ENCODE data around the gene STOX1.
"Not testable (repeated sequence)": the region's sequence is repeated elsewhere in the genome, so short reads cannot be mapped to it uniquely, and the experiment has no call there.

The STOX1 gene

DNA sequence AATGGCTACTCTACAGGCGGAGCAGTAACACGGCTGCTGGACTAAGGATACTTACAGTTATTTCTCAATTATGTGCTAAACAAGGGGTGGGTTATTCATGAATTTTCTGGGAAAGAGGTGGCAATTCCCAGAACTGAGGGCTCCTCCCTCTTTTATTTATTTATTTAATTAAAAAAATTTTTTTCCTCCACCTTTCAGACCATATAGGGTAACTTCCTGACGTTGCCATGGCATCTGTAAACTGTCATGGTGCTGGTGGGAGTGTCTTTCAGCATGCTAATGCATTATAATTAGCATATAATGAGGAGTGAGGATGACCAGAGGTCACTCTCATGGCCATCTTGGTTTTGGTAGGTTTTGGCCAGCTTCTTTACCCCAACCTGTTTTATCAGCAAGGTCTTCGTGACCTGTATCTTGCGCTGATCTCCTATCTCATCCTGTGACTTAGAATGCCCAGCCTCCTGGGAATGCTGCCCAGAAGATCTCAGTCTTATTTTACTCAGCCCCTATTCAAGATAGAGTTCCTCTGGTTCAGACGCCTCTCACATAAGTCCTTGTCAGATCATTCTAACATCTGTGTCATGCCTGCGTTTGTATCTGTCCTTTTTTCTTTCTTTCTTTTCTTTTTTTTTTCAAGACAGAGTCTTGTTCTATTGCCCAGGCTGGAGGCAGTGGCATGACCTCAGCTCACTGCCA, 15.9 kb upstream of the STOX1 start:
- no peaks in the 10 kb centered on the region for H3K27me3 ChIP-seq (ENCODE audit: control insufficient read depth, insufficient read depth, low read length)
- H3K4me3 ChIP-seq (ENCODE audit: low read length): no peak overlapping the region
- H3K9me3 ChIP-seq (ENCODE audit: control insufficient read depth, low read depth, low read length): no peaks in the 10 kb centered on the region
- no peaks in the 10 kb centered on the region for H3K4me1 ChIP-seq (ENCODE audit: control insufficient read depth, low read depth, low read length)
- no peak overlapping the region for H3K27ac ChIP-seq (ENCODE audit: low read length)
- no peak overlapping the region for H3K9ac ChIP-seq (ENCODE audit: low read length)
- H3K36me3 ChIP-seq (ENCODE audit: control insufficient read depth, low read depth, low read length): no peaks in the 10 kb centered on the region

GRCh38 chr10:68812420-68812819, 14.9 kb upstream of the STOX1 start:
- Histone ChIP-seq H3K4me3 (ENCODE audit: low read length) (no peak overlapping the region), H3K27me3 (ENCODE audit: control insufficient read depth, insufficient read depth, low read length) (no peaks in the 10 kb centered on the region), H3K27ac (ENCODE audit: low read length) (no peak overlapping the region), H3K9ac (ENCODE audit: low read length) (no peak overlapping the region), H3K4me1 (ENCODE audit: control insufficient read depth, low read depth, low read length) (no peaks in the 10 kb centered on the region), H3K36me3 (ENCODE audit: control insufficient read depth, low read depth, low read length) (no peaks in the 10 kb centered on the region), H3K9me3 (ENCODE audit: control insufficient read depth, low read depth, low read length) (no peaks in the 10 kb centered on the region)

DNA sequence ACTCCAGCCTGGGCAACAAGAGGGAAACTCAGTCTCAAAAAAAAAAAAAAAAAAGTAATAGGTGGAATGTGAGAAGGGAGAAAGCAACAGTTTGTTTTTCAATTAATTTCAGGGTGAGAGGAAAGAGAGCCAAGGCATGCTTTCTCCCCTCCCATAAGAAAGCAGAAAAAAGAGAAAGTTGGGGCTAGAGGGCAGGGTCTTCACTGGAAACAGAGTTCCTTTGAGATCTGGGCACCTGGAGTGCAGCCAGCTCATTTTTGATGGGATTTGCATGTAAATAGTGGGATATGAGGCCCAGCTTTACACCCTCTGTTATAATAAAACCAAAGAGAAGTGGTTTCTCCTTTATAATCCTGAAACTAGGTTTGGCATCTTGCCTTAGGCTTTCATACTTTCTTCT, 13.8 kb upstream of the STOX1 start:
- no peaks in the 10 kb centered on the region for H3K9me3 ChIP-seq (ENCODE audit: control insufficient read depth, low read depth, low read length)
- H3K36me3 ChIP-seq (ENCODE audit: control insufficient read depth, low read depth, low read length): no peaks in the 10 kb centered on the region
- H3K4me1 ChIP-seq (ENCODE audit: control insufficient read depth, low read depth, low read length): no peaks in the 10 kb centered on the region
- H3K4me3 ChIP-seq (ENCODE audit: low read length): no peak overlapping the region
- H3K9ac ChIP-seq (ENCODE audit: low read length): no peak overlapping the region
- H3K27me3 ChIP-seq (ENCODE audit: control insufficient read depth, insufficient read depth, low read length): no peaks in the 10 kb centered on the region
- no peak overlapping the region for H3K27ac ChIP-seq (ENCODE audit: low read length)

DNA sequence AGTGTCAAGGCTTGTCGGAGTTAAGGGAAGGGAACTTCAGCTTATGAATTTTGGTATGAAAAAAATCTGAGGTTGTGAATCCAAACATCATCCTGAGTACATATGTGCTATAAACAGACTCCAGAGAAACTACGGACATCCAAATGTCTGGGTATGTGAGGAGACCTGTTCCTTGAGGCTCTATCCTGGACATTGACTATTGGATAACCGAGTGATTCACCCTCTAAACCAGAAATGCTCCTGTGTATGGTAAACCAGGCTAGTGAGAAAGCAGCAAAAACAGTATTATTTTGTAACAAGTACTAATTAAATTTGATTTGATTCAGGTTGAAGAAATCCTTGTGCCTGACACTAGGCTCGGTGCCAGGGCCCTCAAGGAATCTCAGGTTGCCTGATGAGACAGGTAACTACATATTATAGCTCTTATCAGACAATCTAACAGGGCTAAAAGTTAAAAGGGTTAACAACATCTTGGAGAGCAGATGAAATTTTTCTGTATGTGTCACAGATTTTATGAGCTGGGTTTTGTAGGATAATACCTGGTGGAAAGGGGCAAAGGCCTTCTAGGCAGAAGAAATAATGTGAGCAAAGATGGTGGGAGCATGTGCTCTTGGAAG, 10.4 kb upstream of the STOX1 start:
- Histone ChIP-seq H3K4me1 (ENCODE audit: control insufficient read depth, low read depth, low read length) (no peaks in the 10 kb centered on the region), H3K36me3 (ENCODE audit: control insufficient read depth, low read depth, low read length) (no peaks in the 10 kb centered on the region), H3K27ac (ENCODE audit: low read length) (no peak overlapping the region), H3K9ac (ENCODE audit: low read length) (no peak overlapping the region), H3K4me3 (ENCODE audit: low read length) (no peak overlapping the region), H3K27me3 (ENCODE audit: control insufficient read depth, insufficient read depth, low read length) (no peaks in the 10 kb centered on the region), H3K9me3 (ENCODE audit: control insufficient read depth, low read depth, low read length) (no peaks in the 10 kb centered on the region)

- H3K36me3 ChIP-seq (ENCODE audit: control insufficient read depth, low read depth, low read length); H3K27me3 ChIP-seq (ENCODE audit: control insufficient read depth, insufficient read depth, low read length); H3K4me3 ChIP-seq (ENCODE audit: low read length); H3K9ac ChIP-seq (ENCODE audit: low read length); H3K27ac ChIP-seq (ENCODE audit: low read length); H3K4me1 ChIP-seq (ENCODE audit: control insufficient read depth, low read depth, low read length); H3K9me3 ChIP-seq (ENCODE audit: control insufficient read depth, low read depth, low read length): not testable (repeated sequence)
These were observed 7.0 kb upstream of the STOX1 start for GRCh38 chr10:68820359-68820758.

DNA sequence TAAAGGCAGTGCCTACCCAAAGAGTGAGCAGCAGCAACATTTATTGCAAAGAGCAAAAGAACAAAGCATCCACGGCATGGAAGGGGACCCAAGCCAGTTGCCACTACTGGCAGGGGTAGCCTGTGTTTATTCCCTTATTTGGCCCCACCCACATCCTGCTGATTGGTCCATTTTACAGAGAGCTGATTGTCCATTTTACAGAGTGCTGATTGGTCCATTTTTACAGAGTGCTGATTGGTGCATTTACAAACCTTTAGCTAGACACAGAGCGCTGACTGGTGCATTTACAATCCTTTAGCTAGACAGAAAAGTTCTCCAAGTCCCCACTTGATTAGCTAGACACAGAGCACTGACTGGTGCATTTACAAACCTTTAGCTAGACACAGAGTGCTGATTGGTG, 4.7 kb upstream of the STOX1 start:
- not testable (repeated sequence) for H3K4me1 ChIP-seq (ENCODE audit: control insufficient read depth, low read depth, low read length); H3K9me3 ChIP-seq (ENCODE audit: control insufficient read depth, low read depth, low read length); H3K36me3 ChIP-seq (ENCODE audit: control insufficient read depth, low read depth, low read length); H3K27me3 ChIP-seq (ENCODE audit: control insufficient read depth, insufficient read depth, low read length); H3K9ac ChIP-seq (ENCODE audit: low read length); H3K27ac ChIP-seq (ENCODE audit: low read length); H3K4me3 ChIP-seq (ENCODE audit: low read length)

DNA sequence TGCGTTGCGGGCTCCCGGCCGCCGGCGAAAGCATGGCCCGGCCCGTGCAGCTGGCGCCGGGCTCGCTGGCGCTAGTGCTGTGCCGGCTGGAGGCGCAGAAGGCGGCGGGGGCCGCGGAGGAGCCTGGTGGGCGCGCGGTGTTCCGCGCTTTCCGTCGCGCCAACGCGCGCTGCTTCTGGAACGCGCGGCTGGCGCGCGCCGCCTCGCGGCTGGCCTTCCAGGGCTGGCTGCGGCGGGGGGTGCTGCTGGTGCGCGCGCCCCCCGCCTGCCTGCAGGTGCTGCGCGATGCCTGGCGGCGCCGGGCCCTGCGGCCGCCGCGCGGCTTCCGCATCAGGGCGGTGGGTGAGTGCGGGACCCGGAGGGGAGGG, 245 bp downstream of the STOX1 start:
- Histone ChIP-seq H3K4me3 (ENCODE audit: low read length) (peak overlapping the region; percentile 76), H3K27me3 (ENCODE audit: control insufficient read depth, insufficient read depth, low read length) (peaks cover 25% of the 10 kb centered on the region)
- not testable (repeated sequence) for H3K27ac ChIP-seq (ENCODE audit: low read length); H3K9ac ChIP-seq (ENCODE audit: low read length); H3K9me3 ChIP-seq (ENCODE audit: control insufficient read depth, low read depth, low read length); H3K4me1 ChIP-seq (ENCODE audit: control insufficient read depth, low read depth, low read length); H3K36me3 ChIP-seq (ENCODE audit: control insufficient read depth, low read depth, low read length)

DNA sequence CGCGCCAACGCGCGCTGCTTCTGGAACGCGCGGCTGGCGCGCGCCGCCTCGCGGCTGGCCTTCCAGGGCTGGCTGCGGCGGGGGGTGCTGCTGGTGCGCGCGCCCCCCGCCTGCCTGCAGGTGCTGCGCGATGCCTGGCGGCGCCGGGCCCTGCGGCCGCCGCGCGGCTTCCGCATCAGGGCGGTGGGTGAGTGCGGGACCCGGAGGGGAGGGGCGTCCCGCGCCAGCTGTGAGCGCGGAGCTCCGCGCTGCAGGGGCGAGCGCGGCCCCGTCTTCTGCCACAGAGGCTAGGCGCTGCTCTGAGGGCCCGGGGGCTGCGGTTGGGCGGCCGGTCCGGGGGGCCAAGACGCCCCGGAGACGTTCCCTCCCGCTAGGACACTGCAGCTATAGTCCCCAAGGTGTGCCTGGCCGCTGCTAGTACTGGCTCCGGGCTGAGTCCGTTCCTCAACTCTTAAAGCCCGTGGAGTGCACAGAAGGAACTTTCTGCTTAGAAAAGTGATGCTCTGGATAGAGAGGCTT, 811 bp downstream of the STOX1 start:
- not testable (repeated sequence) for H3K9ac ChIP-seq (ENCODE audit: low read length); H3K36me3 ChIP-seq (ENCODE audit: control insufficient read depth, low read depth, low read length); H3K27ac ChIP-seq (ENCODE audit: low read length); H3K9me3 ChIP-seq (ENCODE audit: control insufficient read depth, low read depth, low read length); H3K4me1 ChIP-seq (ENCODE audit: control insufficient read depth, low read depth, low read length)
- Histone ChIP-seq H3K4me3 (ENCODE audit: low read length) (peak overlapping the region; percentile 54), H3K27me3 (ENCODE audit: control insufficient read depth, insufficient read depth, low read length) (peaks cover 25% of the 10 kb centered on the region)

GRCh38 chr10:68828833-68829232, 1.5 kb downstream of the STOX1 start:
- Histone ChIP-seq H3K4me1 (ENCODE audit: control insufficient read depth, low read depth, low read length) (peaks cover 4% of the 10 kb centered on the region), H3K27ac (ENCODE audit: low read length) (no peak overlapping the region), H3K4me3 (ENCODE audit: low read length) (peak overlapping the region; percentile 54), H3K9ac (ENCODE audit: low read length) (no peak overlapping the region), H3K27me3 (ENCODE audit: control insufficient read depth, insufficient read depth, low read length) (peaks cover 25% of the 10 kb centered on the region), H3K9me3 (ENCODE audit: control insufficient read depth, low read depth, low read length) (no peaks in the 10 kb centered on the region), H3K36me3 (ENCODE audit: control insufficient read depth, low read depth, low read length) (no peaks in the 10 kb centered on the region)

DNA sequence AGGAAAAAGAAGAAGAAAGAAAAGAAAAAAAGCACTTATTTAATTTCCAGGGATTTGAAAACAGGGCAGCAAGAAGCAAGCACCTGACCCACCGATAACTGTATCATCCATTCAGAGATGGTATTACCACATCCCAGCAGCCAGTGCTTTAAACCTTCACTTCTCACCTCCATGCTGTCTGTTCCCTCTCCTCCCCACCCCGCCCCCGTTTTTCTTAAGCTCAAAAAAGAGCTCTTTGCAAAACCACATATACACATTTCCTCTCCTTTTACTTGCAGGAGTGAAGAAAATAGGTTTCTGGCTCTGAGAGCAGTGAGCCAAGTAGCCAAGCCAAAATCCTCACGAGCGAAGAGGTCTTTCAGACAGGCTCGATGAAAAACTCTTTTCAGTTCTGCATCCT, 2.2 kb downstream of the STOX1 start:
- Histone ChIP-seq H3K4me1 (ENCODE audit: control insufficient read depth, low read depth, low read length) (peaks cover 4% of the 10 kb centered on the region), H3K27me3 (ENCODE audit: control insufficient read depth, insufficient read depth, low read length) (peaks cover 25% of the 10 kb centered on the region), H3K9ac (ENCODE audit: low read length) (no peak overlapping the region), H3K27ac (ENCODE audit: low read length) (no peak overlapping the region), H3K4me3 (ENCODE audit: low read length) (no peak overlapping the region), H3K9me3 (ENCODE audit: control insufficient read depth, low read depth, low read length) (no peaks in the 10 kb centered on the region), H3K36me3 (ENCODE audit: control insufficient read depth, low read depth, low read length) (no peaks in the 10 kb centered on the region)

DNA sequence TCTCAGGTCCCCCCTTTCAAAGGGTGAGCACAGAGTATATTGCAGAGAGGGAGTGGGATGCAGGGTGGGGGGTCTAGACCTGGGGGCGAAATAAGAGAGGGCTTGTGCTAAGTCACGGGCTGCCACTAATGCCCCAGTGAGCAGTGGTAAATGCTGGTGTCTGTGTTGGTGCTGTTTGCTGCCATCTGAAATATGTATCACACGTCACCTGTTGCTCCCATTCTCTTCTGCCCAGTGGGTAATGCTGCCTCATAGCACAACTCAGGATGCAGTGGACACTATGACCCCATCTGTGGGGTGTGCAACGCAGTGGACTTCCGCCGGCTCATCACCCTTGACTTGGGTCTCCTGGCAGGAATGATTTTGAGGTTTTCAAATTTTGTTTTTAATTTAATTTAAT, 2.6 kb downstream of the STOX1 start:
- H3K27ac ChIP-seq (ENCODE audit: low read length): no peak overlapping the region
- no peaks in the 10 kb centered on the region for H3K36me3 ChIP-seq (ENCODE audit: control insufficient read depth, low read depth, low read length)
- peaks cover 25% of the 10 kb centered on the region for H3K27me3 ChIP-seq (ENCODE audit: control insufficient read depth, insufficient read depth, low read length)
- no peak overlapping the region for H3K4me3 ChIP-seq (ENCODE audit: low read length)
- no peak overlapping the region for H3K9ac ChIP-seq (ENCODE audit: low read length)
- no peaks in the 10 kb centered on the region for H3K9me3 ChIP-seq (ENCODE audit: control insufficient read depth, low read depth, low read length)
- peaks cover 4% of the 10 kb centered on the region for H3K4me1 ChIP-seq (ENCODE audit: control insufficient read depth, low read depth, low read length)

- Histone ChIP-seq H3K9me3 (ENCODE audit: control insufficient read depth, low read depth, low read length) (no peaks in the 10 kb centered on the region), H3K36me3 (ENCODE audit: control insufficient read depth, low read depth, low read length) (no peaks in the 10 kb centered on the region), H3K27ac (ENCODE audit: low read length) (no peak overlapping the region), H3K27me3 (ENCODE audit: control insufficient read depth, insufficient read depth, low read length) (peaks cover 15% of the 10 kb centered on the region), H3K9ac (ENCODE audit: low read length) (no peak overlapping the region), H3K4me1 (ENCODE audit: control insufficient read depth, low read depth, low read length) (no peaks in the 10 kb centered on the region), H3K4me3 (ENCODE audit: low read length) (no peak overlapping the region)
These were observed 4.7 kb downstream of the STOX1 start for GRCh38 chr10:68831961-68832455.

Data from iPS-18a (cell line).